ENCODE data around the gene RXFP4. TPM values are rescaled to one million over a fixed set of nuclear protein-coding genes. Genes with fewer than 3 reads are reported as not detected.

Gene RXFP4
- total and polyA plus RNA-seq, 2 of the 13 experiments (the other 11 are each of a cell fraction or from before 2014, with no cell fraction given) = 0.38 to 1.4 TPM

- Histone ChIP-seq H2AFZ (ENCODE audit: low read length) (no peak overlapping the region), H3K4me3 (replicated peaks in 1 of 3; ENCODE audit: insufficient read depth in 1 of 3, low read depth in 2 of 3, low read length in 3 of 3) (peak overlapping the region; percentile 85 to 92 (median 90)), H3K4me1 (ENCODE audit: insufficient read depth, low read length) (peaks cover 83% of the 10 kb centered on the region), H3K36me3 (replicated peaks in 1 of 2; ENCODE audit: control insufficient read depth in 1 of 2, insufficient read depth in 2 of 2, low read length in 2 of 2) (peaks cover 0 to 3% of the 10 kb centered on the region in 2 experiments; a peak in 2 of 5 replicates), H3K27me3 (ENCODE audit: control insufficient read depth in 1 of 2, insufficient read depth in 2 of 2, low read length in 2 of 2) (no peaks in the 10 kb centered on the region; a peak in 1 of 5 replicates), H3K4me2 (ENCODE audit: low read depth, low read length) (peak overlapping the region; percentile 92), H3K27ac (ENCODE audit: extremely low read length, insufficient read depth, low read length) (peak overlapping the region; percentile 56), H3K9me3 (ENCODE audit: low read length) (no peaks in the 10 kb centered on the region), H3K9ac (ENCODE audit: insufficient read depth, low read depth, low read length) (peak overlapping the region; percentile 83), H3K79me2 (ENCODE audit: insufficient read depth, low read length) (peaks cover 44% of the 10 kb centered on the region), H4K20me1 (ENCODE audit: insufficient read depth, low read length) (0 out of 2 replicates have a peak, but pooled peaks cover 2% of the 10 kb centered on the region)
- ATAC-seq (peak; percentile 55), DNase-seq (ENCODE audit: low spot score) (no peak), FAIRE-seq (no peak)
- intact Hi-C loops (cut with micrococcal nuclease; ENCODE audit: unreplicated experiment) (loop anchor here (5.0 kb wide), 1 partner anchor 36 kb away; the partner anchor contains the start of gene RXFP4), in situ Hi-C loops (cut with HindIII; ENCODE audit: extremely low pct_ligation_motif_present, low pct_unique_long_range_greater_than_20kb) (no loop called here)
- ChIA-PET POLR2A (interaction anchor here (1.0 to 13.5 kb wide), 10 partner anchors 10 to 45 kb away, joined by 4 to 390 read pairs (median 10); partner anchors contain the start of genes KHDC4 and RXFP4), CTCF (ENCODE audit: low intra/inter-chr PET ratio, low total read pairs) (no interaction called here)
- BruUV-seq (replicated peaks) = TSS peak; percentile 12
- WGBS (ENCODE audit: low lambda C conversion rate) = 1% methylated on average over 28 of the region's 52 CpGs
- TF ChIP-seq, protein P1, sequence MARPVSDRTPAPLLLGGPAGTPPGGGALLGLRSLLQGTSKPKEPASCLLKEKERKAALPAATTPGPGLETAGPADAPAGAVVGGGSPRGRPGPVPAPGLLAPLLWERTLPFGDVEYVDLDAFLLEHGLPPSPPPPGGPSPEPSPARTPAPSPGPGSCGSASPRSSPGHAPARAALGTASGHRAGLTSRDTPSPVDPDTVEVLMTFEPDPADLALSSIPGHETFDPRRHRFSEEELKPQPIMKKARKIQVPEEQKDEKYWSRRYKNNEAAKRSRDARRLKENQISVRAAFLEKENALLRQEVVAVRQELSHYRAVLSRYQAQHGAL (CRISPR knock-in tag; IDR thresholded peaks at IDR 0.05; ENCODE audit: not compliant biosample characterization) = no peak
- TF ChIP-seq ZNF263 (CRISPR knock-in tag; IDR thresholded peaks at IDR 0.05) (no peak), ZBTB49 (CRISPR knock-in tag; IDR thresholded peaks at IDR 0.05; ENCODE audit: borderline replicate concordance) (no peak), TAF15 (IDR thresholded peaks at IDR 0.05; ENCODE audit: low read depth, low read length, poor library complexity, severe bottlenecking) (no peak), IKZF4 (CRISPR knock-in tag; IDR thresholded peaks at IDR 0.05; ENCODE audit: borderline replicate concordance, low read depth, not compliant biosample characterization) (peak; percentile 55), ZNF337 (CRISPR knock-in tag; IDR thresholded peaks at IDR 0.05; ENCODE audit: borderline replicate concordance, low read depth) (no peak), ZNF343 (CRISPR knock-in tag; IDR thresholded peaks at IDR 0.05) (0 out of 2 replicates have a peak, but pooled peaks have one; percentile 34), ZNF143 (CRISPR knock-in tag; IDR thresholded peaks at IDR 0.05) (no peak), PATZ1 (CRISPR knock-in tag; IDR thresholded peaks at IDR 0.05) (peak; percentile 21; the same call in 1 of the 2 replicates), RFXANK (CRISPR knock-in tag; IDR thresholded peaks at IDR 0.05) (no peak), MTA1 (CRISPR knock-in tag; IDR thresholded peaks at IDR 0.05; ENCODE audit: borderline replicate concordance) (0 out of 2 replicates have a peak, but pooled peaks have one; percentile 21), ZNF513 (CRISPR knock-in tag; conservative IDR thresholded peaks at IDR 0.05) (no peak), PHF20 (CRISPR knock-in tag; IDR thresholded peaks at IDR 0.05) (0 out of 2 replicates have a peak, but pooled peaks have one; percentile 10), ZNF891 (CRISPR knock-in tag; IDR thresholded peaks at IDR 0.05) (0 out of 2 replicates have a peak, but pooled peaks have one; percentile 14), FOXC1 (CRISPR knock-in tag; IDR thresholded peaks at IDR 0.05; ENCODE audit: borderline replicate concordance) (0 out of 2 replicates have a peak, but pooled peaks have one; percentile 19), ATF1 (CRISPR knock-in tag; IDR thresholded peaks at IDR 0.05) (no peak)
These were observed 36.4 kb downstream of the RXFP4 start for GRCh38 chr1:155977690-155978324.

All from HepG2 (cell line).